CD8-positive, alpha-beta memory T cell (primary cell): Measurements from ENCODE around the gene PLXNA3. TPM values are rescaled to one million over a fixed set of nuclear protein-coding genes. Genes with fewer than 3 reads are reported as not detected.

ENCODE experiments used
- CTCF ChIA-PET: fragments of 350-600 bp; sonication (Branson Sonifier 250); formaldehyde crosslinking; loops from one replicate; lab custom pipeline; 2021; ENCODE audit warnings: antibody characterized with exemption; lab: Charles Lee
- POLR2A ChIA-PET: fragments of 350-600 bp; sonication (Branson Sonifier 250); formaldehyde crosslinking; loops from one replicate; lab custom pipeline; 2021; ENCODE audit warnings: antibody characterized with exemption; lab: Charles Lee
- DNase-seq, 5 donors: peaks; one replicate each; pipeline versions ENCODE4 v3.0.0 to v3.0.0-alpha.2; 2020 to 2022; ENCODE audit warnings: mixed read lengths in 1 of 5
- H3K27ac ChIP-seq: one replicate; pipeline ENCODE4 v1.7.0; 2013; ENCODE audit warnings: low read depth, mild to moderate bottlenecking, low read length, moderate library complexity
- H3K27me3 ChIP-seq: 2 replicates; pipeline ENCODE4 v1.7.0; 2013; ENCODE audit warnings: low read length, mild to moderate bottlenecking; ENCODE audit not compliant: insufficient read depth, poor library complexity, severe bottlenecking
- H3K36me3 ChIP-seq: 2 replicates; pipeline ENCODE4 v1.7.0; 2013; ENCODE audit warnings: mild to moderate bottlenecking, low read length, moderate library complexity; ENCODE audit not compliant: insufficient read depth
- H3K4me1 ChIP-seq: 2 replicates; pipeline ENCODE4 v1.7.0; 2013; ENCODE audit warnings: mild to moderate bottlenecking, low read length, moderate library complexity; ENCODE audit not compliant: insufficient read depth
- H3K4me3 ChIP-seq: 2 replicates; pipeline ENCODE4 v1.7.0; 2013; ENCODE audit warnings: mild to moderate bottlenecking, low read length
- H3K9me3 ChIP-seq: 2 replicates; pipeline ENCODE4 v1.7.0; 2013; ENCODE audit warnings: mild to moderate bottlenecking, low read length
- H3K27ac Mint-ChIP-seq, 8 donors: one replicate each; pipeline ENCODE4 v1.8.0; 2020 to 2021; ENCODE audit warnings: mixed read lengths in 8 of 8, mild to moderate bottlenecking in 6 of 8, inconsistent platforms in 3 of 8, moderate library complexity in 3 of 8
- H3K27me3 Mint-ChIP-seq, 2 donors: one replicate each; pipeline ENCODE4 v1.8.0; 2020 to 2021; ENCODE audit warnings: mixed read lengths in 2 of 2, mild to moderate bottlenecking in 1 of 2, moderate library complexity in 1 of 2
- H3K36me3 Mint-ChIP-seq, 3 donors: one replicate each; pipeline ENCODE4 v1.8.0; 2020 to 2021; ENCODE audit warnings: mixed read lengths in 3 of 3, inconsistent platforms in 1 of 3, mild to moderate bottlenecking in 1 of 3
- H3K4me1 Mint-ChIP-seq, 3 donors: one replicate each; pipeline ENCODE4 v1.8.0; 2020 to 2021; ENCODE audit warnings: mixed read lengths in 3 of 3, inconsistent platforms in 1 of 3, mild to moderate bottlenecking in 1 of 3
- H3K4me3 Mint-ChIP-seq, 7 donors: one replicate each; pipeline ENCODE4 v1.8.0; 2020 to 2021; ENCODE audit warnings: mixed read lengths in 7 of 7, mild to moderate bottlenecking in 6 of 7, moderate library complexity in 4 of 7, inconsistent platforms in 2 of 7
- H3K9me3 Mint-ChIP-seq, 5 donors: one replicate each; pipeline ENCODE4 v1.8.0; 2020 to 2022; ENCODE audit warnings: mixed read lengths in 5 of 5, mild to moderate bottlenecking in 3 of 5, moderate library complexity in 2 of 5, inconsistent platforms in 1 of 5
- polyA plus RNA-seq: library from polyadenylated mRNA; unstranded; fragments of 300-500 nt; fragmentation: Illumina TruSeq; gene quantifications from one replicate; pipeline ENCODE4 v1.2.3, GENCODE V29; 2021
- total RNA-seq, 2 experiments: library from RNA; stranded (reverse); gene quantifications; one replicate each; pipeline ENCODE4 v1.2.3, GENCODE V29; 2021

PLXNA3 gene
- total and polyA plus RNA-seq, 3 experiments from 2014 or later = 0.79 to 39.2 (median 34.1) TPM

DNA sequence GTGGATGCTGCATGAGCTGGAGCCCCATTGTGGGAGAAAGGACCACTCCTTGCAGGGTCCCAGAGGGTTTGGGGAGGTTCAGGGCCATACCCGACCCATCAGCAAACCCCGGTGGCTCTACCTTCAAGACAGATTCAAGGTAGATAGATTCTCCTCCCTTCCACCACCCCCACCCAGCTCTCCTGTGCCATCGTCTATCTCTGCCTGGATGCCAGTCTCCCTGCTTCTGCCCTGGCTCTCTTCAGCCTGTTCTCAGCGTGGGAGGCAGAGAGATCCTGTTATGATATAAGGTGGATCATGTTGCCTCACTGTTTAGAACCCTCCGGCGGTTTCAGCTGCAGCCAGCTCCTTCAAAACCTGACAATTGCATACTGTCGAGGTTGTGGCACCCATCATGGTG is 15.6 kb downstream of the PLXNA3 start:
- Histone ChIP-seq H3K9me3 (no peaks in the 10 kb centered on the region), H3K4me3 (no peak overlapping the region), H3K4me1 (peaks cover 13% of the 10 kb centered on the region), H3K27ac (no peak overlapping the region), H3K27me3 (no peaks in the 10 kb centered on the region), H3K36me3 (no peaks in the 10 kb centered on the region)
- POLR2A ChIA-PET = interaction anchor here (0.7 kb wide), 1 partner anchor 53 kb away, joined by 10 read pairs; no protein-coding TSS in a partner anchor
- H3K9me3 Mint-ChIP-seq = no peaks in the 10 kb centered on the region
- peaks cover 0 to 9% of the 10 kb centered on the region in 2 donors for H3K27me3 Mint-ChIP-seq
- no peak for DNase-seq
- H3K27ac Mint-ChIP-seq = peak overlapping the region in 4 of 8 donors; percentile 15 to 72 (median 57)
- H3K4me1 Mint-ChIP-seq = peaks cover 0 to 4% (median 3%) of the 10 kb centered on the region in 3 donors
- peaks cover 0 to 45% (median 0%) of the 10 kb centered on the region in 3 donors for H3K36me3 Mint-ChIP-seq
- H3K4me3 Mint-ChIP-seq = no peak overlapping the region
- CTCF ChIA-PET = no interaction called here

- H3K4me1 ChIP-seq = peaks cover 13% of the 10 kb centered on the region
- peaks cover 6 to 10% (median 10%) of the 10 kb centered on the region in 3 donors for H3K4me1 Mint-ChIP-seq
- DNase-seq = no peak
- H3K36me3 Mint-ChIP-seq = peaks cover 0 to 16% (median 0%) of the 10 kb centered on the region in 3 donors
- H3K27me3 ChIP-seq = no peaks in the 10 kb centered on the region
- no peaks in the 10 kb centered on the region for H3K9me3 ChIP-seq
- no peaks in the 10 kb centered on the region for H3K36me3 ChIP-seq
- H3K27me3 Mint-ChIP-seq = peaks cover 0 to 10% of the 10 kb centered on the region in 2 donors
- no peak overlapping the region for H3K4me3 ChIP-seq
- no peaks in the 10 kb centered on the region for H3K9me3 Mint-ChIP-seq
- peak overlapping the region in 3 of 7 donors; percentile 45 to 67 (median 57) for H3K4me3 Mint-ChIP-seq
- POLR2A ChIA-PET = interaction anchor here (0.6 kb wide), 1 partner anchor 19 kb away, joined by 3 read pairs; the partner anchor contains the start of gene PLXNA3
- peak overlapping the region in 3 of 8 donors; percentile 79 to 95 (median 86) for H3K27ac Mint-ChIP-seq
- no peak overlapping the region for H3K27ac ChIP-seq
- CTCF ChIA-PET = interaction anchor here (0.8 kb wide), 1 partner anchor 13 kb away, joined by 3 read pairs; no protein-coding TSS in a partner anchor
These were observed 18.7 kb downstream of the PLXNA3 start for GRCh38 chrX:154476821-154477220.

DNA sequence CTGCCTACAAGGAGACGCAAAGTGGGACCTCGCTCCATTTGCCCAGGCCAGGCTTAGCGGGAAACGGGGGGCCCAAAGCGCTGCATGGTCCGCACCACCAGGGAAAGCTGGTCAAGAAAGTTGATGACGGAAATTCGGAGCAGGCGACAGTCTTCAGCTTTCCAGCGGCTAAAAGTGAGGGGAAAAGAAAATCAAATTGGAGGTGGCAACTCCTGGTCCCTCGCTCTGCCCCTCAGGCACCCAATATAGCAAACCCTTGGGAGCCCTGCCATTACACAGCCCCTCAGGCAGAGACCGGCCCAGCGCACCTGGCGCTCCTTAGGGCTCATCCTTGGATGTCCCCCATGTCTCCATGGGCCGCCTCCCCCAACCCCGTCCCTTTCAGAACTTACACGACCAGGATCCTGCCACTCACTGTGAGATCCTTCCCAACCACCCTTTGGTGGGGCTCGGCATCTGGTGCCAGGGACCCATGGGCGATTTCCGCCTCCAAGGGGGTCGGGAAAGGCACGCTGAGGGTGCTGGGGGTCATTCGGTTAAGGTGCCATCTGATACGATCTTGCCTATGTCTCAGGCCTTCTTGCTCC is 19.9 kb downstream of the PLXNA3 start:
- ChIA-PET POLR2A (interaction anchor here (1.0 to 1.4 kb wide), 3 partner anchors 9 to 79 kb away, joined by 3 to 7 read pairs (median 7); partner anchors contain the start of gene SLC10A3), CTCF (no interaction called here)
- peaks cover 6 to 15% (median 10%) of the 10 kb centered on the region in 3 donors for H3K4me1 Mint-ChIP-seq
- H3K27me3 Mint-ChIP-seq = peaks cover 0 to 14% of the 10 kb centered on the region in 2 donors
- no peak for DNase-seq
- H3K27ac Mint-ChIP-seq = peak overlapping the region; percentile 48 to 95 (median 88)
- H3K27me3 ChIP-seq = no peaks in the 10 kb centered on the region
- peak overlapping the region; percentile 24 for H3K27ac ChIP-seq
- peaks cover 13% of the 10 kb centered on the region for H3K4me1 ChIP-seq
- H3K4me3 ChIP-seq = peak overlapping the region; percentile 19
- H3K36me3 Mint-ChIP-seq = peaks cover 0 to 9% (median 0%) of the 10 kb centered on the region in 3 donors
- no peaks in the 10 kb centered on the region for H3K9me3 Mint-ChIP-seq
- peak overlapping the region; percentile 81 to 93 (median 86) for H3K4me3 Mint-ChIP-seq
- H3K36me3 ChIP-seq = no peaks in the 10 kb centered on the region
- H3K9me3 ChIP-seq = no peaks in the 10 kb centered on the region

DNA sequence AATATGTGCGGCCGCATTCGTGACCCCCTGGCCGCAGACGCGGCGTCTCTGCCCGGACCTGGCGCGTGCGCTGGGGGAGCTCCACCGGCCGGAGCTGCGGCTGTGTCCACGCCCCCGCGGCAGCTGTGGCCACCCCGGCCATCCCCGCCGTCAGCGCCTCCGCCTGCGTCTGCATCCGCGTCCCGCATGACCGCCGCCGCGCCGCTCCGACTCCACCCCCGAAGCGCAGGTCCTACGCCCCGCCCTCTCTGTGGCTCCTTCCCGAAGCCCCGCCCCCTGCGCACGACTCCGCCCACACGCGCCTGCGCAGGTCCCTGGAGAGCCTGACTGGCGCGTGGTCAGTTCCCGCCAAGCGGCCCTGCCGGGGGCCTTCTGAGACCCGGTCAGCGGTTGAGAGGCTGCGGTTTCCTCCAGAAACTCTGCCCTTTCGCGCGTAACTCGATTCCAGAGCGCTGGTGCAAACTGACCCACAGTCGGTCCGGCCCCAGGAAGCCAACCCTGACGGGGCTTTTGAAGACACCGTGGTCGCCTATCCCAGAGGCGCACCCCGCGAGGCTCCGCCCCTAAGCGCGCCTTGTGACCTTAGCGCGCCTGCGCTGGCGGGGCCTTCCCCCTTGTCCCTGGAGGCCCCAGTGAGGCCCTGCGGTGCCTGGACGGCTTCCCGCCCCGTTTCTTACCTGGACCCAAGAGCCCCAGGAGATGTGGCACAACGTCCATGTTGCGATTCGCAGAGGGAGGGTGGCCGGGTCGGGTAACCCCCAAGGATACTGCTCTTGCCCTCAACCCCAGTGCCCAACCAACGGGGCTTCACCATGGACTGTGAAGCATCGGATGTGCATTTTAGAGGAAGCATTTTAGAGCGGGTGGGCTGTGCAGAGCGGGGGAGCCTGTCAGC is 20.9 kb downstream of the PLXNA3 start, which contains the start of gene LAGE3:
Gene LAGE3 (minus strand): TSS at position 554 of the 895 bp plus-strand sequence. CDS start 366 bp downstream, at position 188.
- Histone ChIP-seq H3K27ac (peak within 1 kb of the TSS; percentile 73), H3K36me3 (no peaks in the 10 kb centered on the region), H3K4me1 (peaks cover 13% of the 10 kb centered on the region), H3K27me3 (no peaks in the 10 kb centered on the region), H3K9me3 (no peaks in the 10 kb centered on the region), H3K4me3 (peak within 1 kb of the TSS; percentile 61)
- Mint-ChIP-seq H3K9me3 (no peaks in the 10 kb centered on the region), H3K27me3 (peaks cover 0 to 18% of the 10 kb centered on the region in 2 donors), H3K4me1 (peaks cover 6 to 18% (median 14%) of the 10 kb centered on the region in 3 donors), H3K4me3 (peak within 1 kb of the TSS; percentile 81 to 93 (median 86)), H3K27ac (peak within 1 kb of the TSS; percentile 74 to 95 (median 94)), H3K36me3 (peaks cover 0 to 4% (median 0%) of the 10 kb centered on the region in 3 donors)
- ChIA-PET POLR2A (interaction anchor here (1.0 to 1.4 kb wide), 3 partner anchors 10 to 80 kb away, joined by 3 to 7 read pairs (median 7); partner anchors contain the start of gene SLC10A3), CTCF (no interaction called here)
- DNase-seq = peak; percentile 91 to 95 (median 93)

GRCh38 chrX:154481195-154481594 is 23.1 kb downstream of the PLXNA3 start:
- Mint-ChIP-seq H3K36me3 (peaks cover 0 to 10% (median 0%) of the 10 kb centered on the region in 3 donors), H3K27ac (peak overlapping the region in 1 of 8 donors; percentile 89), H3K4me1 (peaks cover 6 to 25% (median 20%) of the 10 kb centered on the region in 3 donors), H3K9me3 (no peaks in the 10 kb centered on the region), H3K27me3 (peaks cover 0 to 17% of the 10 kb centered on the region in 2 donors), H3K4me3 (peak overlapping the region in 1 of 7 donors; percentile 42)
- Histone ChIP-seq H3K36me3 (no peaks in the 10 kb centered on the region), H3K4me1 (peaks cover 24% of the 10 kb centered on the region), H3K27ac (no peak overlapping the region), H3K27me3 (no peaks in the 10 kb centered on the region), H3K4me3 (no peak overlapping the region), H3K9me3 (no peaks in the 10 kb centered on the region)
- ChIA-PET CTCF (no interaction called here), POLR2A (interaction anchor here (0.6 kb wide), 1 partner anchor 53 kb away, joined by 4 read pairs; the partner anchor contains the start of gene ATP6AP1)
- no peak for DNase-seq

GRCh38 chrX:154481911-154482601 is 24.0 kb downstream of the PLXNA3 start:
- POLR2A ChIA-PET = interaction anchor here (0.7 kb wide), 1 partner anchor 34 kb away, joined by 3 read pairs; the partner anchor contains the start of gene FAM3A
- no peaks in the 10 kb centered on the region for H3K36me3 ChIP-seq
- CTCF ChIA-PET = interaction anchor here (0.7 kb wide), 1 partner anchor 52 kb away, joined by 3 read pairs; no protein-coding TSS in a partner anchor
- no peak overlapping the region for H3K4me3 ChIP-seq
- Mint-ChIP-seq H3K27ac (peak overlapping the region in 4 of 8 donors; percentile 24 to 48 (median 32)), H3K4me3 (peak overlapping the region in 1 of 7 donors; percentile 40), H3K27me3 (peaks cover 0 to 14% of the 10 kb centered on the region in 2 donors), H3K36me3 (peaks cover 0 to 12% (median 0%) of the 10 kb centered on the region in 3 donors), H3K4me1 (peaks cover 6 to 27% (median 22%) of the 10 kb centered on the region in 3 donors), H3K9me3 (no peaks in the 10 kb centered on the region)
- no peaks in the 10 kb centered on the region for H3K9me3 ChIP-seq
- peaks cover 20% of the 10 kb centered on the region for H3K4me1 ChIP-seq
- DNase-seq = no peak
- H3K27ac ChIP-seq = no peak overlapping the region
- no peaks in the 10 kb centered on the region for H3K27me3 ChIP-seq

GRCh38 chrX:154482786-154483185 is 24.7 kb downstream of the PLXNA3 start:
- Histone ChIP-seq H3K4me1 (peaks cover 16% of the 10 kb centered on the region), H3K4me3 (no peak overlapping the region), H3K36me3 (no peaks in the 10 kb centered on the region), H3K27me3 (no peaks in the 10 kb centered on the region), H3K9me3 (no peaks in the 10 kb centered on the region), H3K27ac (no peak overlapping the region)
- DNase-seq = no peak
- peaks cover 6 to 32% (median 23%) of the 10 kb centered on the region in 3 donors for H3K4me1 Mint-ChIP-seq
- ChIA-PET POLR2A (no interaction called here), CTCF (interaction anchor here (0.7 kb wide), 1 partner anchor 51 kb away, joined by 3 read pairs; no protein-coding TSS in a partner anchor)
- H3K27me3 Mint-ChIP-seq = peaks cover 0 to 14% of the 10 kb centered on the region in 2 donors
- H3K9me3 Mint-ChIP-seq = no peaks in the 10 kb centered on the region
- H3K27ac Mint-ChIP-seq = peak overlapping the region in 2 of 8 donors; percentile 48 to 54
- peaks cover 0 to 15% (median under 1%) of the 10 kb centered on the region in 3 donors for H3K36me3 Mint-ChIP-seq
- no peak overlapping the region for H3K4me3 Mint-ChIP-seq
